Measurements from ENCODE around the gene CIT.
"Not testable (repeated sequence)": the region's sequence is repeated elsewhere in the genome, so short reads cannot be mapped to it uniquely, and the experiment has no call there.

The CIT gene

DNA sequence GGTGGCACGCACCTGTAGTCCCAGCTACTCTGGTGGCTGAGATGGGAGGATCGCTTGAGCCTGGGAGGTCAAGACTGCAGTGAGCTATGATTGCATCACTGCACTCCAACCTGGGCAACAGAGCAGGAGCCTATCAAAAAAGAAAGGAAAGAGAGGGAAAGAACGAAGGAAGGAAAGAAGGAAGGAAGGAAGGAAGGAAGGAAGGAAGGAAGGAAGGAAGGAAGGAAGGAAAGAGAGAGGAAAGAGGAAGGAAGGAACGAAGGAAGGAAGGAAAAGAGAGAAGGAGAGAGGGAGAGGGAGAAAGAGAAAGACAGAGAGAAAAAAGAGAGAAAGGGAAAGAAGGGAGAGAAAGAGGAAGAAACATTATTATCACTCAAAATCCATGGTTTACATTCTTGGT is 6.7 kb upstream of the CIT start:
- not testable (repeated sequence) for H3K4me1 Mint-ChIP-seq (ENCODE audit: low read depth); H3K9me3 Mint-ChIP-seq; H3K27ac Mint-ChIP-seq; H3K36me3 Mint-ChIP-seq (ENCODE audit: low read depth); H3K4me3 Mint-ChIP-seq
- peaks cover 21% of the 10 kb centered on the region for H3K27me3 Mint-ChIP-seq

GRCh38 chr12:119883237-119883636 is 6.1 kb upstream of the CIT start:
- peaks cover 24% of the 10 kb centered on the region for H3K27me3 Mint-ChIP-seq
- no peak overlapping the region for H3K4me3 Mint-ChIP-seq
- H3K4me1 Mint-ChIP-seq (ENCODE audit: low read depth): no peaks in the 10 kb centered on the region
- H3K36me3 Mint-ChIP-seq (ENCODE audit: low read depth): no peaks in the 10 kb centered on the region
- H3K9me3 Mint-ChIP-seq: no peaks in the 10 kb centered on the region
- H3K27ac Mint-ChIP-seq: no peak overlapping the region

GRCh38 chr12:119877639-119877948 is 474 bp upstream of the CIT start:
- Mint-ChIP-seq H3K27ac (peak overlapping the region; percentile 15), H3K27me3 (peaks cover 12% of the 10 kb centered on the region), H3K4me3 (peak overlapping the region; percentile 94), H3K36me3 (ENCODE audit: low read depth) (peaks cover 7% of the 10 kb centered on the region), H3K4me1 (ENCODE audit: low read depth) (peaks cover 10% of the 10 kb centered on the region), H3K9me3 (no peaks in the 10 kb centered on the region)

DNA sequence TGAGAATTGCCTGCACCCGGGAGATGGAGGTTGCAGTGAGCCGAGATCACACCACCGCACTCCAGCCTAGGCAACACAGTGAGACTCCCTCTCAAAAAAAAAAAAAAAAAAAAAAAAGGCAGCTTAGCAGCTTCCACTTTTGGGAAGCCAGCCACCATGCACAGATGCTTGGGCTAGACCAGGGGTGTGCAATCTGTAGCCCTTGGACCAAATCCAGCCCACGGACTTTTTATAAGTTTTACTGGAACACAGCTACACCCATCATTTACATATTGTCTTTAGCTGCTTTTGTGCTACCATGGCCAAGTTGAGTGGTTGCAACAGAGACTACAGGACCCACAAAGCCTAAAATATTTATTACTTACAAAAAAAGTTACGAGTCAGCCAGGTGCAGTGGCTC is 6.7 kb downstream of the CIT start:
- Mint-ChIP-seq H3K4me1 (ENCODE audit: low read depth) (no peaks in the 10 kb centered on the region), H3K36me3 (ENCODE audit: low read depth) (peaks cover 27% of the 10 kb centered on the region), H3K4me3 (no peak overlapping the region), H3K9me3 (no peaks in the 10 kb centered on the region), H3K27me3 (no peaks in the 10 kb centered on the region), H3K27ac (no peak overlapping the region)

DNA sequence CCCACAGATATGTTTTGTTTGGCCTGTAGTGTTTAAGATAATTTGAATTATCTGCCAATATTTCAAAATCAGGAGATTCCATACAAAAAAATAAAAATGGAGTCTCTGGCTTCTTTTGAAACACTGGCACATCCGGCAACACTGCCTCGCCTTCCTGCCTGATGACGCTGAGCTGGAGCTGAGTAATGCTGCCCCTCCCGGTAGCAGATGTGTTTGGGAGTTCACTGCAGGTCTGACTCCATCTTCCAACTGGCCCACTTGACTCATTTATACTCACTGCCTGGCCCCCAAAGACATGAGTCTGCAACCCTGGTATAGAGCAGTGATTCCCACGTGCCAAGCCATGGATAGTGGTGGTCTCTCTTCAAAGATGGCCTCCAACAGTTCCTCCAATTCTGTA is 7.4 kb downstream of the CIT start:
- no peaks in the 10 kb centered on the region for H3K9me3 Mint-ChIP-seq
- no peak overlapping the region for H3K4me3 Mint-ChIP-seq
- no peaks in the 10 kb centered on the region for H3K4me1 Mint-ChIP-seq (ENCODE audit: low read depth)
- peaks cover 27% of the 10 kb centered on the region for H3K36me3 Mint-ChIP-seq (ENCODE audit: low read depth)
- H3K27me3 Mint-ChIP-seq: no peaks in the 10 kb centered on the region
- H3K27ac Mint-ChIP-seq: no peak overlapping the region

DNA sequence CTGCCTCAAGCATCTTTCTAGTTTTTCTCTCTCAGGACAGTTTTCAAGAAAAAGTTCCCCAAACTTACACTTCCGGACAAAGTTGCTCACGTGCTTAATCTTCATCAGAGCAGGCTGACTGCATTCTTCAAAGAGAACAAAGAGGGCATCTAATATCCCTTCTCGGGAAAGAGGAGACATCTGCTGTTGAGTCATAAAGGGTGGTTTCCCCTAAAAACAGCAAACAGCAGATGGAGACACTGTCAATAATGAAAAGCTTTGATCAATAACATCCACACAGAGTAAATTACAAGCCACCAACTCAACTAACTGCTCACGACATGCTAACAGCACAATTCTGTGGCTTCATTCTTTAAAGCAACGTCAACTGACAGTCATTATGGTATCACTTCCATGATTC is 8.1 kb downstream of the CIT start:
- Mint-ChIP-seq H3K4me1 (ENCODE audit: low read depth) (no peaks in the 10 kb centered on the region), H3K4me3 (no peak overlapping the region), H3K27ac (no peak overlapping the region), H3K27me3 (no peaks in the 10 kb centered on the region), H3K9me3 (no peaks in the 10 kb centered on the region), H3K36me3 (ENCODE audit: low read depth) (peaks cover 31% of the 10 kb centered on the region)

- H3K4me1 Mint-ChIP-seq (ENCODE audit: low read depth): no peaks in the 10 kb centered on the region
- H3K27ac Mint-ChIP-seq: no peak overlapping the region
- no peaks in the 10 kb centered on the region for H3K9me3 Mint-ChIP-seq
- H3K27me3 Mint-ChIP-seq: no peaks in the 10 kb centered on the region
- H3K36me3 Mint-ChIP-seq (ENCODE audit: low read depth): peaks cover 27% of the 10 kb centered on the region
- no peak overlapping the region for H3K4me3 Mint-ChIP-seq
Measured at GRCh38 chr12:119864591-119864990, 12.5 kb downstream of the CIT start.

- Mint-ChIP-seq H3K9me3 (no peaks in the 10 kb centered on the region), H3K27ac (no peak overlapping the region), H3K4me1 (ENCODE audit: low read depth) (peaks cover 10% of the 10 kb centered on the region), H3K27me3 (no peaks in the 10 kb centered on the region), H3K36me3 (ENCODE audit: low read depth) (peaks cover 23% of the 10 kb centered on the region), H3K4me3 (no peak overlapping the region)
Measured at GRCh38 chr12:119859241-119859640, 17.9 kb downstream of the CIT start.

DNA sequence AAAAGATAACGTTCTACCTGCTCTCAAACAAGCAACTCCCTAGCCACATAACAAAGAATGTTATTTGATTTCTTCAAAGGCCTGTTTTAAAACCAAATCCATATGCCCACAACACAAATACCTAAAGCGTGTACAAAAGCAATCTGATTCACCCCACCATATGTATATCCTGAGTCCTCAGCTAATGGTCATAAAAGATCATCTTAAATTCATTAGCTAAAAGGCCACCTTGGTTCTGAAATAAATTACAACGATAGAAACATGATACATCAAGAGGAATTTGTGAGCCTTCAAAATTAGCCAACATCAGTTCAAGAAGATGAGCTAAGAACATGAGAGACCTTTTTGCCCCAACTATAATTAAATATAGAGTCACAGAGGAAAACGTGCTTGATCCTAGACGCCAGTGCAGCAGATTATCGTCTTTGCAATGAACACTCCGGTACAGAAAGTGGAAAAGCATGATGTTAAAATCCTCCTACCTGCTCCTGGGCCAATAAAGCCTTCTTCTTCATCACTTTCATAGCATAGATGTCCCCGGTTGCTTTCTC is 20.0 kb downstream of the CIT start:
- H3K4me1 Mint-ChIP-seq (ENCODE audit: low read depth): peaks cover 10% of the 10 kb centered on the region
- H3K9me3 Mint-ChIP-seq: no peaks in the 10 kb centered on the region
- no peaks in the 10 kb centered on the region for H3K27me3 Mint-ChIP-seq
- no peak overlapping the region for H3K27ac Mint-ChIP-seq
- H3K4me3 Mint-ChIP-seq: no peak overlapping the region
- H3K36me3 Mint-ChIP-seq (ENCODE audit: low read depth): peaks cover 23% of the 10 kb centered on the region

DNA sequence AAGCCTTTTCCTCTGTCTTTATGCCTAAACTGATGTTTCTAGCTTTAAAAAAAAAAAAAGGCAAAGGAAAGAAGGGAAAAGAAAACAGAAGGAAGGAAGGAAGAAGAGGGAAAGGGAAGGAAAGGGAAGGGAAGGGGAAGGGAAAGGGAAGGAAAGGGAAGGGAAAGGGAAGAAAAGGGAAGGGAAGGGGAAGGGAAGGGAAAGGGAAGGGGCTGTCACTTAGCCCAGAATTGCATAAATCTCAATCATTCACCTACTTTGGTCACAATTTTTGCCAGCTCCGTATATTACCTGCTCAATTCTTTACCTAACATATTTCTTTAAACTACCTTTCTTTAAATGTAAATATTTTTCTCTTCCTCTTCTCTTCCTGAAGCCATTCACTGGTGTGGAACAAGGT is 26.8 kb downstream of the CIT start:
- Mint-ChIP-seq H3K4me1 (ENCODE audit: low read depth) (no peaks in the 10 kb centered on the region), H3K27me3 (no peaks in the 10 kb centered on the region), H3K4me3 (no peak overlapping the region), H3K36me3 (ENCODE audit: low read depth) (peaks cover 11% of the 10 kb centered on the region), H3K27ac (no peak overlapping the region), H3K9me3 (no peaks in the 10 kb centered on the region)

DNA sequence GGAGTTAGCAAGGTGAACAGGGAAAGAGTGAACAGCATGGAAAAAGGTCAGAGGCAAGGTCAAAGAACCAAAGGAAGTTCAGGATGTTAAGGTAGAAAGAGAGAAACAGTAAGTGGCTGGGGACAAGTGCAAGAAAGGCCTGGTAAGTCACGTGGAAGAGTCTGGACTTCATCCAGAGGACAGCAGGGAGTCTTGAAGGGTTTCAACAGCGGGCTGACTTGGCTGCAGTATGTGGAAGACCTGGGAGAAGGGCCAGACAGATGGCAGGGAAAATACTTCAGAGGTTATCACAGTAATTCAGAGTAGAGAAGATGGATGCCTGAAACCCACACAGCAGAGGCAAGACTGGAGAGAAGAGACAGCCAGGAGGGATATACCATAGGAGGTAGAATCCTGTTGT is 34.0 kb downstream of the CIT start:
- H3K4me3 Mint-ChIP-seq: no peak overlapping the region
- peaks cover 7% of the 10 kb centered on the region for H3K9me3 Mint-ChIP-seq
- no peaks in the 10 kb centered on the region for H3K27me3 Mint-ChIP-seq
- no peaks in the 10 kb centered on the region for H3K4me1 Mint-ChIP-seq (ENCODE audit: low read depth)
- H3K36me3 Mint-ChIP-seq (ENCODE audit: low read depth): peaks cover 41% of the 10 kb centered on the region
- no peak overlapping the region for H3K27ac Mint-ChIP-seq

DNA sequence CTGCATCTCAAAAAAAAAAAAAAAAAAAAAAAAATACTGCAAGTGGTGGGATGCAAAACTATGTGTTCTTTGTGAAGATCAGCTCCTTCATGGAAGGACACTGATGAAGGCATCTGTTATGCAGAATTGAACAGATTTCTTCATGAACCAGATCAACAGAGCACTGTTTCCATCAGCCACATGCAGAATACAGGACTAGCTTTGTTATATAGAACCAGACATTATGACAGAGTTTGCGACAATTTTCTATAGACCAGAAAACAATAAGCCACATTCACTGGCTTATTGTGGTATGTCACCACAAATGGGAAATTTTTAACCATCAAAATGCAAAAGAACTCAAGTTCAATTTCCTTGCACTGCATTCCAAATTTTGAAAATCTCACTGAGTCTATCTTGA is 34.7 kb downstream of the CIT start:
- H3K27me3 Mint-ChIP-seq: no peaks in the 10 kb centered on the region
- no peak overlapping the region for H3K4me3 Mint-ChIP-seq
- H3K9me3 Mint-ChIP-seq: peaks cover 7% of the 10 kb centered on the region
- no peak overlapping the region for H3K27ac Mint-ChIP-seq
- H3K36me3 Mint-ChIP-seq (ENCODE audit: low read depth): peaks cover 41% of the 10 kb centered on the region
- no peaks in the 10 kb centered on the region for H3K4me1 Mint-ChIP-seq (ENCODE audit: low read depth)

- Mint-ChIP-seq H3K27ac (no peak overlapping the region), H3K9me3 (peaks cover 7% of the 10 kb centered on the region), H3K4me1 (ENCODE audit: low read depth) (no peaks in the 10 kb centered on the region), H3K27me3 (no peaks in the 10 kb centered on the region), H3K4me3 (no peak overlapping the region), H3K36me3 (ENCODE audit: low read depth) (peaks cover 41% of the 10 kb centered on the region)
Measured at GRCh38 chr12:119841433-119842210, 35.5 kb downstream of the CIT start.

DNA sequence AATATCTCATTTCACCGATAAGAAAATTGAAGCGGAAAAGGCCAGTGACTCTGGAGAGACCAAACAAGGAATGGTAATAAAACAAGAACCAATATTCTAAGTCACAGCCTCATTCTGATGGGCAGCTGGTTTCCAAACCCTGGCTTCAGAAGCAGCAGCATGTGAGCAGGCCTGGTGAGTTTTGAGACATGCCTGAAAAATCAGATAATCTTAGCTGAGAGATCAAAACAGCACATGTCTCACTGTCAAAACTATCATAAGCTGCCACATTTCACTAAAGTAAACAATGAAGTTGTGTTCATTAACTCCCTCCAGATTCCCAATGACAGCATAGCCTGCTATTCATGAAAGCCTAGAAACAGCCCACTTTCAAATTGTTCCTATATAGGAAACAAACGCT is 36.5 kb downstream of the CIT start:
- no peak overlapping the region for H3K27ac Mint-ChIP-seq
- no peaks in the 10 kb centered on the region for H3K27me3 Mint-ChIP-seq
- peaks cover 36% of the 10 kb centered on the region for H3K36me3 Mint-ChIP-seq (ENCODE audit: low read depth)
- no peak overlapping the region for H3K4me3 Mint-ChIP-seq
- no peaks in the 10 kb centered on the region for H3K4me1 Mint-ChIP-seq (ENCODE audit: low read depth)
- H3K9me3 Mint-ChIP-seq: peaks cover 7% of the 10 kb centered on the region

DNA sequence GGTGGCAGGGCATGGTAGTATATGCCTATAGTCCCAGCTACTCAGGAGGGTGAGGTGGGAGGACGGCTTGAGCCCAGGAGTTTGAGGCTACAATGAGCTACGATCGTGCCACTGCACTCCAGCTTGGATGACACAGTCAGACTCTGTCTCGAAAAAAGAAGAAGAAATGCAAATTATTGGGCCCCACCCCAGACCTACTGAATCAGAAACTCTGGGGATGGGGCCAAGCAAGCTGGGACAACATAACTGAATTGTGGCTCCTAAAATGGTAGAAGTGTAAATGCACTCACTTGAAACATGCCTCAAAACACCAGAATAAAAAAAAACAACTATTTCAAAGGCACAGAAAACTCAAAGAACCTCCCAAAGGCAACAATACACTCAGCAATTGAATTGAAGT is 37.0 kb downstream of the CIT start:
- Mint-ChIP-seq H3K9me3 (peaks cover 7% of the 10 kb centered on the region), H3K36me3 (ENCODE audit: low read depth) (peaks cover 36% of the 10 kb centered on the region), H3K27ac (no peak overlapping the region), H3K4me1 (ENCODE audit: low read depth) (no peaks in the 10 kb centered on the region), H3K27me3 (no peaks in the 10 kb centered on the region), H3K4me3 (no peak overlapping the region)
